ENCODE measurements around the gene IMPG1.

DNA sequence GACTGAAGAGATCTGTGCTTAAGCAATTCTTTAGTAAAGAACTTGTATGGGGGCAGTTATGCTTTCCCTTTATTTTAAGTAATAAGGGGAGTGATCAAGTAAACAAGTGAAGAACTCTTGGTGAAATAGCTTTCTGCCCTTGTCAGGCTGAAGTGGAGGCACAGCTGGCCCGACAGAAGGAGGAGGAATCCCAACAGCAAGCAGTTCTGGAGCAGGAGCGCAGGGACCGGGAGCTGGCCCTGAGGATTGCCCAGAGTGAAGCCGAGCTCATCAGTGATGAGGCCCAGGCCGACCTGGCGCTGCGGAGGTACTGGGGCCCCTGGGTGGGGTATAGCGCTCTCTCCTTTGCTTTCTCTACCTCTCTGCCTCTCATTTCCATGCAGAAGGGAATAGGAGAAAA, 180.1 kb downstream of the IMPG1 start:
- TF ChIP-seq EZH2 (IDR thresholded peaks at IDR 0.05; ENCODE audit: borderline replicate concordance, insufficient read depth, low read depth, low read length, poor library complexity, severe bottlenecking): no peak
- TF ChIP-seq, protein P1, sequence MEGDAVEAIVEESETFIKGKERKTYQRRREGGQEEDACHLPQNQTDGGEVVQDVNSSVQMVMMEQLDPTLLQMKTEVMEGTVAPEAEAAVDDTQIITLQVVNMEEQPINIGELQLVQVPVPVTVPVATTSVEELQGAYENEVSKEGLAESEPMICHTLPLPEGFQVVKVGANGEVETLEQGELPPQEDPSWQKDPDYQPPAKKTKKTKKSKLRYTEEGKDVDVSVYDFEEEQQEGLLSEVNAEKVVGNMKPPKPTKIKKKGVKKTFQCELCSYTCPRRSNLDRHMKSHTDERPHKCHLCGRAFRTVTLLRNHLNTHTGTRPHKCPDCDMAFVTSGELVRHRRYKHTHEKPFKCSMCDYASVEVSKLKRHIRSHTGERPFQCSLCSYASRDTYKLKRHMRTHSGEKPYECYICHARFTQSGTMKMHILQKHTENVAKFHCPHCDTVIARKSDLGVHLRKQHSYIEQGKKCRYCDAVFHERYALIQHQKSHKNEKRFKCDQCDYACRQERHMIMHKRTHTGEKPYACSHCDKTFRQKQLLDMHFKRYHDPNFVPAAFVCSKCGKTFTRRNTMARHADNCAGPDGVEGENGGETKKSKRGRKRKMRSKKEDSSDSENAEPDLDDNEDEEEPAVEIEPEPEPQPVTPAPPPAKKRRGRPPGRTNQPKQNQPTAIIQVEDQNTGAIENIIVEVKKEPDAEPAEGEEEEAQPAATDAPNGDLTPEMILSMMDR (IDR thresholded peaks at IDR 0.05): no peak
